NCI-H510A treated with DMSO at 0.1 percent for 48 hours (cell line): ENCODE data around the gene CHST6.
"Not testable (repeated sequence)": the region's sequence is repeated elsewhere in the genome, so short reads cannot be mapped to it uniquely, and the experiment has no call there.

Source experiments
- DNase-seq: peaks from one replicate; lab custom pipeline; 2025; lab: John Stamatoyannopoulos, UW

The CHST6 gene

GRCh38 chr16:75495076-75495674, at the start of gene CHST6:
Gene CHST6, minus strand, starts transcription at chr16:75495441. Its CDS starts 15,613 bp downstream, at chr16:75479828.
- DNase-seq: no peak

GRCh38 chr16:75542462-75542861, 47.2 kb upstream of the CHST6 start:
- DNase-seq: not testable (repeated sequence)

DNA sequence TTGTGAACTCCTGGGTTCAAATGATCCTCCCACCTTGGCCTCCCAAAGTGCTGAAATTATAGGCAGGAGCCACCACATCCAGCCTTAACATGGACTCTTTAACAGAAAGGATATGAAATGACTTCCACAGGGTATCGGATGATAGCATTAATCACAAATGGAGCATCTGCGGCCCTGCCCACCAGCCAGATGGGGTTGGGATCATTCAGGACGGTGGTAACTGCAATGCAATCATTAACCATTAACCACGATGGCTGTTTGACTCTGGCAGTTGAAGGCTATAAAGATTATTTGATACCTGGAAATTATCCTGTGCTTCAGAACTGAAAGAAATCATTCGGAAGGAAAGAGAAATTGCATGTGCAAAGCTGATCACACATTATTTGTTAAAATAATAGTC, 46.0 kb upstream of the CHST6 start:
- no peak for DNase-seq

DNA sequence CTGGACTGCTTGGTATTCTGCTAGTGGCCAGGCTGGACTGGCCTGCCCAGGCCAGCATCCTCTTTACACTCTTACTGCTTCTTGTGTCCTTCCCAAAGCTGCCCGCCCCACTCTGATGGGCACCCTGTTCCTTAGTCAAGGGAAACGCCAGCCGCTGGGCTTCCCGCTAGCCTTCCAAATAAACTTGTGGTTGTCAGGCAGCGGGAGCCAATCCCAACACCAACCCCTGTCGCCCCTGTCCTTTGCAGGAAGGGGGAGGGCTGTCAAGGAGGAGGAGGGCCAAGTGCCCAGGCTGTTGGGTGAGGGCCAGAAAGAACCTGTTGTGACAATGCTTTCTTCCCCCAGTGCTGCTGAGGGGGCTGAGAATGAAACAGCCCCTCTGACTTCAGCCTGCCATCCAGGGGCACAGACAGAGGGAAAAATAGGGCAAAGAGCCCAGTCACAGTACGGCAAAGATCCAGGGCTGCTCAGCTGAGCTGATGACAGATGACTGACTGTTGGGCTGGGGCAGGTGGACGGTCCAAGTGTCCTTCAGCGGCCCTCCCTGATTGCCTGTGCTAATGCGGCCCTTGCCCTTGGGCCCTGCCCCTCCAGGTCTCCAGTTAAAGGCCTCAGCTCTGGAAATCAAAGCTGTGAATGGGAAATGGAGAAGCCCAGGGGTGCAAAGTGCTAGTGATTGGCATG, 43.8 kb upstream of the CHST6 start:
- not testable (repeated sequence) for DNase-seq

- DNase-seq: no peak
Observed at GRCh38 chr16:75537776-75538175, 42.5 kb upstream of the CHST6 start.

GRCh38 chr16:75535901-75536300, 40.7 kb upstream of the CHST6 start, which contains the start of gene CHST5:
Gene CHST5, minus strand, starts transcription at chr16:75536108. Its CDS starts 5,724 bp downstream, at chr16:75530384.
- no peak for DNase-seq

- DNase-seq: no peak
Observed at GRCh38 chr16:75535211-75535843, 40.1 kb upstream of the CHST6 start.

DNA sequence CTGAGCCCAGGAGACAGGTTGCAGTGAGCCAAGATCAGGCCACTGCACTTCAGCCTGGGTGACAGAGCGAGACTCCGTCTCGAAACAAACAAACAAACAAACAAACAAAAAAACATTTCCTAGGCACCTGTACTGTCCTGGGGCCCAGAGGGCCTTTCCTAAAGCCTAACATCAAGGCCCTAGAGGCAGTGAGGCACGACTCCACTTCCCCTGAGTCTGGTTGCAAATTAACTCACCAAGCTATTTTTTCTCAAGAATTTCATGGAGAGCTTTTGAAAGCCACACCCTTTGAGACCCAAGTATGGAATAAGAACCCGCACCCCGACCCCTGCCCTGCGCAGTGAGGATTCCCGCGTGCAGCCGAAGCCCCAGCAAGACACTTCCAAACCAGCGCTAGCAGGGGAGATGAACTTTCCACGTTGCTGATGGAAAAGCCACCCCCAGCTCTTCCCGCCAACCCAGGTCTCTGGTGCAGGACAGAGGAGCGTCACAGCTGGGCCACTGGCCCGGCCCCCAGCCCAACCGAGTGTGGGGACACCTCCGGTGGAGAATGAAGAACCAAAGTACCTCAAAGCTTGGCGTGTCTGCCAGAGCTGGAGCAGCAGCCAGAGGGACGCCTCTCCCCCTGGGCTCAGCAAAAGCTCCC, 39.4 kb upstream of the CHST6 start:
- DNase-seq: no peak

- no peak for DNase-seq
Observed at GRCh38 chr16:75532791-75533190, 37.5 kb upstream of the CHST6 start.

DNA sequence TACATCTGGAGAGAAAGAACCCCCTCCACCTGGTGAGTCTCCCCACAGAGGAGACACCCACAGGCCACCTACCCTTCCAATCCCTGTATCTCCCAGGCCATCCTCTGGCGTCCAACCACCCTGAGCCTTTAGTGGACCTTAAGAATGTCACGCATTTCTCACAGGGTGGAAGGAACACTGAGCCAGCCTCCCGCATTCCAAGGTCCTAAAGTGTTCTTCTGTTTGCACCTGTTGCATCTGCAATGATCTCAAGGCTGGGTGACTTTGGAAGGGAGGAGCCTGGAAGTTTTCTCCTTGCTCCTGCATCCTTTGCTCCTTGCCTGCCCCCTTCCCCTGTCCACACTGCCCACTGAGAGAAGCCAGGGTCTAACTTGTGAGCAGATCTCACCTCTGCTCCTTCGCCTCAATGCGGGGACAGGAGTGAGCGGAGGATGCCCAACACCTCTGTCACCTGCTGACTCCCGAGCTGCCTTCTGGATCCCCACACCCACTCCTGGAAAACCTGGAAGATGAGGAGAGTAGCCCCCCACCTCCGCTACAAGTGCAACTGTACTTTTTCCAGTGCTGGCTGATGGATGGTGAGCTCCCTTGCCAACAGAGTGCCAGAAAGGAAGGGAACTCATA, 37.0 kb upstream of the CHST6 start:
- no peak for DNase-seq

DNA sequence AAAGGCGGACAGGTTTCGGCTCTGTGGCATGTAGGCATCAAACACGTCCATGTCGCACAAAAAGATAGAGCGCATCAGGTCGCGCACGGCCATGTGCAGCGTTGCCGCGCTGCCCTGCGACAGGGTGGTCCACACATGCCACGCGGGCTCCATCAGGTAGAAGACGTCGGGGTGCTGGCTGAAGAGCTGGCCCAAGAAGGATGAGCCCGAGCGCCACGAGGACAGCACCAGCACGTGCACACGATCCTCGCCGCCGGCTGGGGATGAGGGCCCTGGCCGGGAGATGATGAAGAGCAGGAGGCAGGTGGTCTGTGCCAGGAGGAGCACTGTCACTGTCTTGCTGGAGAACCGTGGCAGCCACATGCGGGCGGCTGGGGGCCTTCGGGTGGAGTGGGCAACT, 34.7 kb upstream of the CHST6 start:
- DNase-seq: no peak

GRCh38 chr16:75529056-75529905, 34.0 kb upstream of the CHST6 start:
- no peak for DNase-seq

DNA sequence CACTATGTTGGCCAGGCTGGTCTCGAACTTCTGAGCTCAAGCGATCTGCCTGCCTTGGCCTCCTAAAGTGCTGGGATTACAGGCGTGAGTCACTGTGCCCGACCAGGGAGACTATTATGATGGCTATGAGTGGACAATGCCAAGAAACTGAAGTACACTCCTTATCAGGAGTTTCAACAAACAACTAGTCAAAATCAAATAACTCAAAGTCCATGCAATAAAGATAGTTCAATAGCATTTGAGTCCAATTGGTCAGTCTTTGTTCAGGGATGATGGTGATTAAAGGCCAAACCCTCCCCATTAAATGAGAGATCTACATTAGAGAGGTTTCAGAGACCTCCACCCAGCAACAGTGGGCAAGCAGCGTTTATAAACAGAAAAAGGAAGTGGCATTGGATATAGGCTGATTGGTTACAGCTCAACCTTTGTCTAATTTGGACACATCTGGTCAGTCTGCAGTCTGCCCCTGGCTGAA, 32.6 kb upstream of the CHST6 start:
- DNase-seq: no peak

GRCh38 chr16:75526032-75526790, 31.0 kb upstream of the CHST6 start:
- DNase-seq: no peak

GRCh38 chr16:75519175-75519574, 23.9 kb upstream of the CHST6 start:
- DNase-seq: no peak

GRCh38 chr16:75516189-75516966, 21.1 kb upstream of the CHST6 start:
- not testable (repeated sequence) for DNase-seq

DNA sequence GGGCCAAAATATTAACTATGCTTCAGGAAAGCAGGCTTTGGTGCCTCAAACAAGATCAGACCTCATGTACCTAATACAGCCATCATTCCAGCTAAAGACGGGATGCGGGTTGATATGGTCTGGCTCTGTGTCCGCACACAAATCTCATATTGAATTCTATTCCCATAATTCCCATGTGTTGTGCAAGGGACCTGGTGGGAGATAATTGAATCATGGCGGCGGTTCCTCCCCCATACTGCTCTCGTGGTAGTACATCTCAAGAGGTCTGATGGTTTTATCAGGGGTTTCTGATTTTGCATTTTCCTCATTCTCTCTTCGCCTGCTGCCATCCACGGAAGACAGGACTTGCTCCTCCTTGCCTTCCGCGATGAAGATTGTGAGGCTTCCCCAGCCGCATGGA, 19.1 kb upstream of the CHST6 start:
- DNase-seq: no peak

DNA sequence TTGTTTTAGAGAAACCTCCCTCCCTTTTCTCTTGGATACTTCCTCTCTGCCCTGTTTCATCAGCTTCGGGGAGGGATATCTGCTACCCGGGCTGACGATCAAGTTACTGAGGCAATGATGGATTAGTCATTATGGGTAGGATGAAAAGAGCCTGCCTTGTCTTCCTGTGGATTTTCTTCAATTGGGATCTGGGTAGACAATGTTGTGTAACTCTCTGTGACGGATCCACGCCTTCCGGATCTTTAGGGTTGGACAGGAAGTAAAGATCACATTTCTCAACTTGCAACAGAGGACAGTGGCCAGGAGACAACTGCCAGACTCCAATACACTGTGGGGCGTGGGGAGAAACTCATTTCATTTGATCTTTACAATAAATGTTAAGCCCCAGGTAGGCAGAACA, 11.3 kb upstream of the CHST6 start:
- DNase-seq: no peak

GRCh38 chr16:75506107-75506506, 10.9 kb upstream of the CHST6 start:
- DNase-seq: no peak

- DNase-seq: no peak
Observed at GRCh38 chr16:75503801-75504200, 8.6 kb upstream of the CHST6 start.
